ENCODE data around the gene ZC3H4. TPM values are rescaled to one million over a fixed set of nuclear protein-coding genes. Genes with fewer than 3 reads are reported as not detected.

Gene ZC3H4
- total RNA-seq, 1 experiment from 2014 or later, result 45.1 TPM

DNA sequence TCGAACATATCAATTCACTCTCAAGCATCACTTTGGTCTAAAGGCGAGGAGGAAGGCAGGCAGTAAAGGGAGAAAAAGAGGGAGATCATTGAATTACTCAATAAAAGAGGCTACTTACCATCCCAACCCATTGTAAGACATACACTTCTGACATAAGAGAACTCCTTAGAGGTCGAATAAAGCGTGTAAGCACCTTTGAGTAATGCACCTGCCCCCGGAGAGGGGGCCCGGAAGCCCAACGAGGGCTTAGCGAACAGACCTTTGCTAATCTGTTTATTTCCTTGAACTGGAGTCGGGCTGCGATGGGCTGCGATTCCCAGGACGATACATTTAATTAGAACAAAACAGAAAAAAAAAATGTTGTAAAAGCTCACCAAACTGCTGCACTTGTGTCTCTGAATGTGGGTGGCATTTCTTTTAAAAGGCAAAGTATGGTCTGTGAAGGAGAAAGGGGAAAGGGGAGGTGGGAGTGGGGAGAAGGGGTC lies 3.0 kb downstream of the ZC3H4 start:
- peak overlapping the region in 1 of 2 experiments; percentile 87; a peak in 2 of 4 replicates for H3K4me3 ChIP-seq (replicated peaks in 1 of 2; ENCODE audit: low read depth in 1 of 2, low read length in 2 of 2)
- ATAC-seq (no peak), DNase-seq (ENCODE audit: low read depth, low spot score) (no peak)
- H3K79me2 ChIP-seq (ENCODE audit: insufficient read depth, low read length), result peaks cover 41% of the 10 kb centered on the region
- ChIA-PET RAD21 (ENCODE audit: low non-redundant PET in 1 of 2, low total read pairs in 2 of 2, uncharacterized antibody in 2 of 2, unreplicated experiment in 2 of 2) (no interaction called here), POLR2A (no interaction called here), CTCF (no interaction called here)
- H3K4me2 ChIP-seq (ENCODE audit: low read length), result peak overlapping the region; percentile 81
- H2AFZ ChIP-seq (ENCODE audit: low read depth, low read length, poor library complexity, severe bottlenecking), result no peak overlapping the region
- H3K27me3 ChIP-seq (ENCODE audit: insufficient read depth, low read length), result no peaks in the 10 kb centered on the region
- no peaks in the 10 kb centered on the region for H4K20me1 ChIP-seq (ENCODE audit: insufficient read depth)
- no peak overlapping the region for H3K27ac ChIP-seq (ENCODE audit: low read depth, low read length)
- no peak overlapping the region for H3K9ac ChIP-seq (ENCODE audit: low read length)
- BruUV-seq (replicated peaks), result no TSS peak
- no peak for TF ChIP-seq CEBPB (IDR thresholded peaks at IDR 0.05; ENCODE audit: low read depth)
- TF ChIP-seq, protein P1, sequence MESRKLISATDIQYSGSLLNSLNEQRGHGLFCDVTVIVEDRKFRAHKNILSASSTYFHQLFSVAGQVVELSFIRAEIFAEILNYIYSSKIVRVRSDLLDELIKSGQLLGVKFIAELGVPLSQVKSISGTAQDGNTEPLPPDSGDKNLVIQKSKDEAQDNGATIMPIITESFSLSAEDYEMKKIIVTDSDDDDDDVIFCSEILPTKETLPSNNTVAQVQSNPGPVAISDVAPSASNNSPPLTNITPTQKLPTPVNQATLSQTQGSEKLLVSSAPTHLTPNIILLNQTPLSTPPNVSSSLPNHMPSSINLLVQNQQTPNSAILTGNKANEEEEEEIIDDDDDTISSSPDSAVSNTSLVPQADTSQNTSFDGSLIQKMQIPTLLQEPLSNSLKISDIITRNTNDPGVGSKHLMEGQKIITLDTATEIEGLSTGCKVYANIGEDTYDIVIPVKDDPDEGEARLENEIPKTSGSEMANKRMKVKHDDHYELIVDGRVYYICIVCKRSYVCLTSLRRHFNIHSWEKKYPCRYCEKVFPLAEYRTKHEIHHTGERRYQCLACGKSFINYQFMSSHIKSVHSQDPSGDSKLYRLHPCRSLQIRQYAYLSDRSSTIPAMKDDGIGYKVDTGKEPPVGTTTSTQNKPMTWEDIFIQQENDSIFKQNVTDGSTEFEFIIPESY (IDR thresholded peaks at IDR 0.05; ENCODE audit: extremely low read depth, insufficient replicate concordance, low read length), result no peak
- TF ChIP-seq ZNF274 (IDR thresholded peaks at IDR 0.05; ENCODE audit: low read depth, low read length), result no peak
- no peak for TF ChIP-seq EZH2phosphoT487 (IDR thresholded peaks at IDR 0.05; ENCODE audit: borderline replicate concordance)
- TF ChIP-seq, protein P2, sequence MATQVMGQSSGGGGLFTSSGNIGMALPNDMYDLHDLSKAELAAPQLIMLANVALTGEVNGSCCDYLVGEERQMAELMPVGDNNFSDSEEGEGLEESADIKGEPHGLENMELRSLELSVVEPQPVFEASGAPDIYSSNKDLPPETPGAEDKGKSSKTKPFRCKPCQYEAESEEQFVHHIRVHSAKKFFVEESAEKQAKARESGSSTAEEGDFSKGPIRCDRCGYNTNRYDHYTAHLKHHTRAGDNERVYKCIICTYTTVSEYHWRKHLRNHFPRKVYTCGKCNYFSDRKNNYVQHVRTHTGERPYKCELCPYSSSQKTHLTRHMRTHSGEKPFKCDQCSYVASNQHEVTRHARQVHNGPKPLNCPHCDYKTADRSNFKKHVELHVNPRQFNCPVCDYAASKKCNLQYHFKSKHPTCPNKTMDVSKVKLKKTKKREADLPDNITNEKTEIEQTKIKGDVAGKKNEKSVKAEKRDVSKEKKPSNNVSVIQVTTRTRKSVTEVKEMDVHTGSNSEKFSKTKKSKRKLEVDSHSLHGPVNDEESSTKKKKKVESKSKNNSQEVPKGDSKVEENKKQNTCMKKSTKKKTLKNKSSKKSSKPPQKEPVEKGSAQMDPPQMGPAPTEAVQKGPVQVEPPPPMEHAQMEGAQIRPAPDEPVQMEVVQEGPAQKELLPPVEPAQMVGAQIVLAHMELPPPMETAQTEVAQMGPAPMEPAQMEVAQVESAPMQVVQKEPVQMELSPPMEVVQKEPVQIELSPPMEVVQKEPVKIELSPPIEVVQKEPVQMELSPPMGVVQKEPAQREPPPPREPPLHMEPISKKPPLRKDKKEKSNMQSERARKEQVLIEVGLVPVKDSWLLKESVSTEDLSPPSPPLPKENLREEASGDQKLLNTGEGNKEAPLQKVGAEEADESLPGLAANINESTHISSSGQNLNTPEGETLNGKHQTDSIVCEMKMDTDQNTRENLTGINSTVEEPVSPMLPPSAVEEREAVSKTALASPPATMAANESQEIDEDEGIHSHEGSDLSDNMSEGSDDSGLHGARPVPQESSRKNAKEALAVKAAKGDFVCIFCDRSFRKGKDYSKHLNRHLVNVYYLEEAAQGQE (IDR thresholded peaks at IDR 0.05; ENCODE audit: low read depth), result no peak
- TF ChIP-seq, protein P3, sequence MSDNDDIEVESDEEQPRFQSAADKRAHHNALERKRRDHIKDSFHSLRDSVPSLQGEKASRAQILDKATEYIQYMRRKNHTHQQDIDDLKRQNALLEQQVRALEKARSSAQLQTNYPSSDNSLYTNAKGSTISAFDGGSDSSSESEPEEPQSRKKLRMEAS (IDR thresholded peaks at IDR 0.05), result no peak
- no peak for TF ChIP-seq SRF (IDR thresholded peaks at IDR 0.05; ENCODE audit: low read depth)
- no peaks in the 10 kb centered on the region for H3K9me2 ChIP-seq (ENCODE audit: insufficient read depth)
- H3K4me1 ChIP-seq (ENCODE audit: control insufficient read depth in 1 of 2, insufficient read depth in 2 of 2, low read length in 2 of 2), result peaks cover 15 to 47% of the 10 kb centered on the region in 2 experiments
- intact Hi-C loops (cut with micrococcal nuclease), result no loop called here
- no peaks in the 10 kb centered on the region for H3K9me3 ChIP-seq (ENCODE audit: control insufficient read depth in 1 of 2, insufficient read depth in 1 of 2, low read depth in 1 of 2, low read length in 2 of 2)
- H3K36me3 ChIP-seq (ENCODE audit: control insufficient read depth in 1 of 2, insufficient read depth in 2 of 2, low read length in 2 of 2), result peaks cover 2 to 12% of the 10 kb centered on the region in 2 experiments; a peak in 1 of 4 replicates
